ENCODE measurements around the gene SMIM35. TPM values are rescaled to one million over a fixed set of nuclear protein-coding genes. Genes with fewer than 3 reads are reported as not detected.

Gene SMIM35
- total and polyA plus RNA-seq, 8 donors, result 0.20 to 1.1 (median 0.55) TPM; not detected in 2

DNA sequence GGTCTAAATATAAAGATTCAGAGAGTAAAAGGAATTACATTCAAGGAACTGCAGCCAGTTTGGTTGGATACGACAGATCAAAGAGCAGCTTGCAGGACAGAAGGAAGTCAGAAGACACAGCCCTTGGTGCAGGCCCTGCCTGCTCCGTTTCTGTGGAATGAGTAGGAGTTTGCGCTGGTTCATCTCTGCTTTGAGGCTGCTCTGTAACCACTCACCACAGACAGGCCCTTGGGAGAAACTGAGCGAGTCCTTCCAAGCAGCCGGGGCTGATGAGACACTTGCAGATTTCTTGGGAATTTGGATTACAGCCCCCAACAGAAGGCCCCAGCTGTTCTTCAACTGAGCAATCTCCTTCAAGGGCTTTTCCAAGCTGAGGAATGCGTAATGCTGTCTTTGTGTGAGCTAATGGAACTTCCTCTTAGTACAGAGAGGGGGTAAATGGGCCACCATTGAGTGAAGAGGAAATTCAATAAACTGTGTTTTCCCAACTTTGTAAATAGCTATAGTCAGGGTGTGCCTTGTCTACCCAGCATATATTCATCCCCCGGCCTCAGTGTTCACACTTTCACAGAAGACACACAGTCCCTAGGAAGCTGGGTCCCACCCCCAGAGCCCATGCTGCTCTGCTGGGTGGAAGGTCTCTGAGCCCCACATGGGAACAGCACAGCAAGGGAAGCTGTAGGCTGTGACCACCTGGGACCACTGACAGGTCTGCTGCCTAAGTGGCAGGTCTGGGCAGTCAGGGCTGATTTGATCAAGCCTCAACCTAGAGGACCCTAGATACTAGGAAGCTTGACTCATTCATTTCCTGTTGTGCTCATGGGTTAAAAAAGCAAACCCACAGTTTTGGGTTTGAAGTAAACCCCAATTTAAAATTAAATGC is 84.0 kb downstream of the SMIM35 start:
- H3K4me1 ChIP-seq, result peaks cover 17 to 89% of the 10 kb centered on the region in 2 donors
- ATAC-seq (peak; percentile 56), DNase-seq (peak in 2 of 4 donors; percentile 90 to 93)
- intact Hi-C loops (cut with DNase I), result no loop called here
- H3K4me3 ChIP-seq, result no peak overlapping the region
- H3K36me3 ChIP-seq, result peaks cover 0 to 27% of the 10 kb centered on the region in 2 donors
- H3K27ac ChIP-seq, result peak overlapping the region; percentile 75 to 84
- no peaks in the 10 kb centered on the region for H3K27me3 ChIP-seq
- TF ChIP-seq, protein P1, sequence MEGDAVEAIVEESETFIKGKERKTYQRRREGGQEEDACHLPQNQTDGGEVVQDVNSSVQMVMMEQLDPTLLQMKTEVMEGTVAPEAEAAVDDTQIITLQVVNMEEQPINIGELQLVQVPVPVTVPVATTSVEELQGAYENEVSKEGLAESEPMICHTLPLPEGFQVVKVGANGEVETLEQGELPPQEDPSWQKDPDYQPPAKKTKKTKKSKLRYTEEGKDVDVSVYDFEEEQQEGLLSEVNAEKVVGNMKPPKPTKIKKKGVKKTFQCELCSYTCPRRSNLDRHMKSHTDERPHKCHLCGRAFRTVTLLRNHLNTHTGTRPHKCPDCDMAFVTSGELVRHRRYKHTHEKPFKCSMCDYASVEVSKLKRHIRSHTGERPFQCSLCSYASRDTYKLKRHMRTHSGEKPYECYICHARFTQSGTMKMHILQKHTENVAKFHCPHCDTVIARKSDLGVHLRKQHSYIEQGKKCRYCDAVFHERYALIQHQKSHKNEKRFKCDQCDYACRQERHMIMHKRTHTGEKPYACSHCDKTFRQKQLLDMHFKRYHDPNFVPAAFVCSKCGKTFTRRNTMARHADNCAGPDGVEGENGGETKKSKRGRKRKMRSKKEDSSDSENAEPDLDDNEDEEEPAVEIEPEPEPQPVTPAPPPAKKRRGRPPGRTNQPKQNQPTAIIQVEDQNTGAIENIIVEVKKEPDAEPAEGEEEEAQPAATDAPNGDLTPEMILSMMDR (IDR thresholded peaks at IDR 0.05), result no peak
- H3K9me3 ChIP-seq, result peaks cover 0 to 4% of the 10 kb centered on the region in 2 donors

DNA sequence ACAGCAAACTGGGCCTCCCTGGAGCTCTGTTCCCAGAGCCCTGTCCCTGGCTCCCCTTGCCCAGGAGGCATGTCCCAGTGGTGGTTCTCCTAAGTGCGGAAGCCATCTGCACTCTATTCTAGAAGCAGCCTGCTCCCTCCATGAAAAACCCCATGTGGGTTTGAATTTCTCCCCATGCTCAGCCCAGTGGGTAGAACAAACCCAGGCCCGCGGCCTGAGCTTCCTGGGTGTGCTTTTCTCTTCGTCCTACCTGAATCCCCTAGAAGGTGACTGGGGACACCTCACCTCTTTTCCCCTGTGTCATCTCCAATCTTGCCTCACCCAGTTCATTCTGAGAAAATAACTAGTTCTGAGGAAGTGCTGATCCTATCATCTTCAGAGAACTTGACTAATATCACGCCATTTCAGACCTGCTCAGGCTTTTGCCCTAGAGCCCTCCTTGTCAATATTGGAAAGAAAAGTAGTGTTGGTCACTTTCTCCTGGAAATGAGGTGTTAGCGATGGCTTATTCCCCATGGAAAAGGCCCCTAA is 84.7 kb downstream of the SMIM35 start:
- intact Hi-C loops (cut with DNase I), result no loop called here
- DNase-seq, result no peak
- Histone ChIP-seq H3K4me1 (peaks cover 17 to 82% of the 10 kb centered on the region in 2 donors), H3K36me3 (peaks cover 0 to 35% of the 10 kb centered on the region in 2 donors), H3K27me3 (no peaks in the 10 kb centered on the region), H3K4me3 (no peak overlapping the region), H3K9me3 (peaks cover 0 to 4% of the 10 kb centered on the region in 2 donors), H3K27ac (peak overlapping the region; percentile 75 to 84)
- TF ChIP-seq, protein P1 (IDR thresholded peaks at IDR 0.05), result no peak
- no peak for ATAC-seq

DNA sequence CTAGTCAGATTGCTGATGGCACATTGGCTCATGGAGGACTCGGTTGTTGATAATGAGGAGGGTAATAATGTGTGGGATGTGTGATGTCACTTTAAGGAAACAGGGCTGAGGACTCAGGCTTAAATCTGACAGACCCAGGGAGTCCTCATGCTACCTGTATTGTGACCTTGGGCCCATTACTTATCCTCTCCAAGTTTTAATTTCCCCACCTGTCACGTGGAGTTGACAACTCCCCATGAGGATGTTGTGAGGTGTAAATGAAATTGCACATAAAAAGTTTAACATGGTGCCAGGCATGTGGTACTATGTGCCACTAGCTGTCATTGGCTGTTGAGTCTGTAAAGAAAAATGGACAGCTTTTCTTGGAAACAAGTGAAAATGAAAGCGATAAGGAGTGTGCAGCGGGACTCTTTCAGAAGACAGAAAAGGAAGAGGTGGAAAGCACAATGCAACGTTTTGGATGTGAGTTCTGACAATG is 85.2 kb downstream of the SMIM35 start:
- no peak overlapping the region for H3K4me3 ChIP-seq
- peaks cover 0 to 40% of the 10 kb centered on the region in 2 donors for H3K36me3 ChIP-seq
- H3K27ac ChIP-seq, result peak overlapping the region; percentile 75 to 84
- DNase-seq (no peak), ATAC-seq (no peak)
- no peaks in the 10 kb centered on the region for H3K27me3 ChIP-seq
- H3K4me1 ChIP-seq, result peaks cover 17 to 81% of the 10 kb centered on the region in 2 donors
- peaks cover 0 to 4% of the 10 kb centered on the region in 2 donors for H3K9me3 ChIP-seq
- intact Hi-C loops (cut with DNase I), result no loop called here
- TF ChIP-seq, protein P1 (IDR thresholded peaks at IDR 0.05), result no peak

DNA sequence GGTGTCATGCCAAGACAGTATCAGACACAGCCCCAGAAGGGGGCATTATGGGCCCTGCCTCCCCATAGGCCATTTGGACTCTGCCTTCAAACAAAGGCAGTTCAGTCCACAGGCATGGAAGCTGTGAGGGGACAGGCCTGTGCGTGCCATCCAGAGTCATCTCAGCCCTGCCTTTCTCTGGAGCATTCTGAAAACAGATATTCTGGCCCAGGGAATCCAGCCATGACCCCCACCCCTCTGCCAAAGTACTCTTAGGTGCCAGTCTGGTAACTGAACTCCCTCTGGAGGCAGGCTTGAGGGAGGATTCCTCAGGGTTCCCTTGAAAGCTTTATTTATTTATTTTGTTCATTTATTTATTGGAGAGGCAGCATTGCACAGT is 85.9 kb downstream of the SMIM35 start:
- ATAC-seq, result no peak
- Histone ChIP-seq H3K27ac (peak overlapping the region in 1 of 2 donors; percentile 84), H3K4me1 (peaks cover 17 to 81% of the 10 kb centered on the region in 2 donors), H3K27me3 (no peaks in the 10 kb centered on the region), H3K9me3 (peaks cover 0 to 4% of the 10 kb centered on the region in 2 donors), H3K36me3 (peaks cover 0 to 47% of the 10 kb centered on the region in 2 donors), H3K4me3 (no peak overlapping the region)
- TF ChIP-seq, protein P1 (IDR thresholded peaks at IDR 0.05), result no peak
- intact Hi-C loops (cut with DNase I), result no loop called here
- no peak for DNase-seq

Measured in left lung (tissue), 10 donors.